Uterus (tissue), 2 donors: ENCODE data around the gene DYRK3.

Experiments
- CTCF ChIP-seq, 4 experiments: fragments of 200-600 bp in 2 of 4; fragments of 450-650 bp in 2 of 4; sonication (generic) in 2 of 4; IDR thresholded peaks; one replicate each; pipeline ENCODE4 v1.5.1; 2016 to 2019; ENCODE audit warnings: antibody characterized with exemption in 4 of 4, mild to moderate bottlenecking in 2 of 4, moderate library complexity in 1 of 4
- POLR2A ChIP-seq, 2 donors: fragments of 450-650 bp; IDR thresholded peaks; one replicate each; pipeline ENCODE4 v1.6.1; 2016; ENCODE audit warnings: antibody characterized with exemption in 2 of 2, mild to moderate bottlenecking in 1 of 2, moderate library complexity in 1 of 2

DNA sequence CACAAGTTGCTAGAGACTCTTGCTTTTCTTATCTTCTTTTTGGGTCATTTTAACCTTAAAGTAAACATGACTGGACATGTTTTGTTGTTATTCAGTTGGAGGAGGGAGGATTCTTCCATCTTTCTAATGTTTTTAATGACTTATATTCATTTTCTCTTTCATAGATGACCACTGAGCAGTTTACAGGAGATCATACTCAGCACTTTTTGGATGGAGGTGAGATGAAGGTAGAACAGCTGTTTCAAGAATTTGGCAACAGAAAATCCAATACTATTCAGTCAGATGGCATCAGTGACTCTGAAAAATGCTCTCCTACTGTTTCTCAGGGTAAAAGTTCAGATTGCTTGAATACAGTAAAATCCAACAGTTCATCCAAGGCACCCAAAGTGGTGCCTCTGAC is 11.9 kb downstream of the DYRK3 start:
- TF ChIP-seq CTCF (IDR thresholded peaks at IDR 0.05) (no peak), POLR2A (IDR thresholded peaks at IDR 0.05) (no peak)
